Cortex of kidney (tissue), 1 donor: ENCODE results near the gene PSAP.
"Not testable (repeated sequence)": the region's sequence is repeated elsewhere in the genome, so short reads cannot be mapped to it uniquely, and the experiment has no call there.

Experiments used
- DNase-seq: peaks from one replicate; lab custom pipeline; 2025; lab: John Stamatoyannopoulos, UW

PSAP gene

GRCh38 chr10:71850743-71851464 lies at the start of gene PSAP:
Gene PSAP, minus strand, starts transcription at chr10:71851251. Its CDS starts 30 bp downstream, at chr10:71851221.
- peak; percentile 37 for DNase-seq

DNA sequence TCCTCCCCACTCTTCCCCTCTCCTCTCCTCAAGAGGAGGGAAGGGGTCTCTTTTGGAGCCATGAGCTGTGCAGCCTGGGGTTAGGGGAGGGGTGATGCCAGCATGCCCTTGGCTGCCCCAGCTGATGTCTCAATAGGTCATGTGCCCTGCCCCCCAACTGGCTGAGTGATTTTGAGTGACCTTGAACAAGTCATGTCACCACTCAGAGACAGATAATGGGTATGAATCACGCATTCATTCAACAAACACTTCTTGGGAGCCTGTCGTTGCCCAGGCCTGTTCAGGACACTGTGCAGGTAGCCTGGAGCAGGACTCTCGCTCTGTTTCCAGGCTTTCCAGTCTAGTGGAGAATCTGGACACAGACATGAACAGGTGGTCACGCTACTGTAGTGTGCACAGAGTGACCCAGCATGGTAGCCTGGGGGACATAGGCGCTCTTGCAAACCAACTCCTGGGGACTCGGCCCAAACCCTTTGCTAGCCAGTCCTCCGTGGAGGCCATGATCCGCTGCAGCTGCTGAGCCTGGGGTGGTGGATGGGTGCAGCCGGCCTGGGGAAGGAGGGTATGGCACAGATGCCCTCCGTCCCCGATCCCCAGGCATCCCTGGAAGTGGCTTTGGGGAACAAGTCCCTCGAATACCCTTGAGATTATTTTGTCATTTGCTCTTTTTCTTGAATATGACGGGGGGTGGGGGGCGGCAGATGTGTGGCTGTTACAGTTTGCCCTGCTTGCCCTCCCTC lies 49.6 kb upstream of the PSAP start:
- DNase-seq = no peak

DNA sequence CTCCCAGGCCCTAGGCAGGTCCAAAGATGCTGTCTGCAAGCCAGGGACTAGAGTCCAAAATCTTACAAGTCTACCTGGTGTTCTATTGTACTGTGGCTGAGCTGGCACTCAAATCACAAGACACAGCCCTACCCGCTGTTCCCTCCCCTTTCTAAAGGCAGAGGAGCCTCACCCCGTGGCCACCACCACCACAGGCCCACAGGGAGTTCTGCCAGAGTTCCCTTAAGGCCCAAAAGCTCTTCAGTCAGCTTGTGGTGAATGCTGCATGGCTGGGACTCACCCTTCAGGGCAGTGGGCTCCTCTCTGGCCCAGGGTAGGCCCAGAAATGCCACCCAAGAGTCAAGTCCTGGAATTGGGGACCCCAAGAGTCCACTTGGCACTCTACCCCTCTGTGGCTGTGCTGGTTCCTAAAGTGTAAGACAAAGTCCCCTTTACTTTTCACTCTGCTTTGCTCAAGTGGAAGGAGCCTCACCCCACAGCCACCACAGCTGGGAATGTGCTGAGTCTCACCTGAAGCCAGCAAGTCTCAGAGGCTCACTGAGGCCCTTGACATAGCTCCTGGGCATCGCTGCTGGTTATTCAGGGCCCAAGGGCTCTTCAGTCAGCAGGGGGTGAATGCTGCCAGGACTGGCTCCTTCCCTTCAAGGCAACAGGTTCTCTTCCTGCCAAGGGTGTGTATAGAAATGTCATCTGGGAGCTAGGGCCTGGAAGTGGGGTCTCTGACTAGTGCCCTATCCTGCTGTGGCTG lies 48.8 kb upstream of the PSAP start:
- DNase-seq = no peak

GRCh38 chr10:71898346-71898745 lies 47.3 kb upstream of the PSAP start:
- not testable (repeated sequence) for DNase-seq

GRCh38 chr10:71893920-71894319 lies 42.9 kb upstream of the PSAP start:
- DNase-seq = no peak

DNA sequence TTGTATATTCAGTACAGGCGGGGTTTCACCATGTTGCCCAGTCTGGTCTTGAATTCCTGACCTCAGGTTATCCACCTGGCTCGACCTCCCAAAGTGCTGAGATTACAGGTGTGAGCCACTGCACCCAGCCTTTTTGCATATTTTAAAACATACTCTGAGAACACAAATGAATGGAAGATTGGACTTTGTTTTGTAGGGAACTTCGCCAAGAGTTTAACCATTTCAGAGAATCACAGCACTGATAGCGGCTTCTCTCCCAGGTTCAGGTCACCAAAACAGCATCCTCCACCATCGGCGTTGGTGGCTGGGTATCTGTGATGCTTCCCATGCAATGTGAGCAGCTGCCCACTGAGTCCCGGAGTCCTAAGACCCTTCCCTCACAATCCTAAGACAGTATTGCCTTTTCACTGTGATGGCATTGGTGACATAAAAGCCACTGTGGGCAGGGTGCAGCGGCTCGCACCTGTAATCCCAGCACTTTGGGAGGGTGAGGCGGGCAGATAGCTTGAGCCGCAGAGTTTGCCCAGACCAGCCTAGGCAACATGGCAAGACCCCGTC lies 42.3 kb upstream of the PSAP start:
- no peak for DNase-seq

DNA sequence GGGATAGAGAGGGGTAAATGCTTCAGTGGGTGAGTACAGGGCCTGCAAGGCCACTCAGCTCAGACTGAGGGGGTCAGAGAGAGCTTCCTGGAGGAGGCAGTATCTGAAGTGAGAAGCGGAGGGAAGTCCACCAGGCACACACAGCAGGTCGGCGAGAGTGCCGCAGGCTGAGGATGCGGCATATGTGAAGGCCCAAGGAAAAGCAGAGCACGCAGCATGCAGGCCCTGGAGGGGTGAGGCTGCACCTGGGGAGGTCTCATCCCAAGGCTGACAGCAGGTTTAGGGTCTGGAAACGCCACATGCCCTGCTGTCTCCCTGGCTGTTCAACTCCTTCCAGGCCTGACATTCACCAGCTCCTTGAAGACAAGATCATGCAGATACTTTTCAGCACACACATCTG lies 40.4 kb upstream of the PSAP start:
- no peak for DNase-seq

GRCh38 chr10:71889388-71889987 lies 38.4 kb upstream of the PSAP start:
- no peak for DNase-seq

- DNase-seq = no peak
Measured at GRCh38 chr10:71888623-71889387, 37.8 kb upstream of the PSAP start.

GRCh38 chr10:71888248-71888622 lies 37.2 kb upstream of the PSAP start:
- no peak for DNase-seq

GRCh38 chr10:71887743-71888142 lies 36.7 kb upstream of the PSAP start:
- no peak for DNase-seq

DNA sequence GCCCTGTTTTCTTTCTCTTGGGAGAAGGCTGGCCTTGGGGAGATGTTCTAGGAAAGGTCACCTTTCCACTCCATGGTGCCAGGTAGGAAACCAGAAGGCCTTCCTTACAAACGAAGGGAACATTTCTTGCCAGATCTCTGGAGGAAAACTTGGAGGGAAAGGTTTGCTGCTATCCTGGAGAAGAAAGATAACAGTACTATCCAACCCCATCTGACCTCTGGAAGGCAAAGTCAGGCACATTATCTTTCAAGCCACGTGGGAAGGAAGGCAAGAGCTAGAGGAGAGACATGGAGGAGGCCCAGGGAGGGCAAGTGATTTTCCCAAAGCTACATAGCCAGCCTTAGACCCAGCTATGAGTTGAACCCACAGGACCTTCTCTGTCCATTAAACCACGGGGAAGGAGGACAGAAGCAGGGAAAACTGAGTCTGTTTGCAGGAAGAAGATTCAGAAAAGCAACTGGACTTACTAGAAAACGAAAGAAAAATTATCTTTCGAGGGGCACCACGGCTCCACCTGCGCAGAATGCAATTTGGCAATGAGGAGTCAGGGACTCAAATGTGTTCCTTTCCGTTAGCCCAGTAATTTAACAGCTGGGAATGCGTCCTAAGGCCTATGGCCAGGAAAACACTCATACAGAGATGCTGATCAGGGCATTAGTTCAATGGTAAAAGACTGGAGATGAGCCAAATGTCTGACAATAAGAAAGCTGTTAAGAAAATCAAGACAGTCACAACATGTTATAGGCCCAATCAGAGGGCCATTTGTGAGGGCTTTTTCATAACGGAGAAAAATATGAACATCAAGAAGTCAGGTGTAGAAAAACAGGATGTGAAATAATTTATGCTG lies 32.0 kb upstream of the PSAP start:
- DNase-seq = no peak

DNA sequence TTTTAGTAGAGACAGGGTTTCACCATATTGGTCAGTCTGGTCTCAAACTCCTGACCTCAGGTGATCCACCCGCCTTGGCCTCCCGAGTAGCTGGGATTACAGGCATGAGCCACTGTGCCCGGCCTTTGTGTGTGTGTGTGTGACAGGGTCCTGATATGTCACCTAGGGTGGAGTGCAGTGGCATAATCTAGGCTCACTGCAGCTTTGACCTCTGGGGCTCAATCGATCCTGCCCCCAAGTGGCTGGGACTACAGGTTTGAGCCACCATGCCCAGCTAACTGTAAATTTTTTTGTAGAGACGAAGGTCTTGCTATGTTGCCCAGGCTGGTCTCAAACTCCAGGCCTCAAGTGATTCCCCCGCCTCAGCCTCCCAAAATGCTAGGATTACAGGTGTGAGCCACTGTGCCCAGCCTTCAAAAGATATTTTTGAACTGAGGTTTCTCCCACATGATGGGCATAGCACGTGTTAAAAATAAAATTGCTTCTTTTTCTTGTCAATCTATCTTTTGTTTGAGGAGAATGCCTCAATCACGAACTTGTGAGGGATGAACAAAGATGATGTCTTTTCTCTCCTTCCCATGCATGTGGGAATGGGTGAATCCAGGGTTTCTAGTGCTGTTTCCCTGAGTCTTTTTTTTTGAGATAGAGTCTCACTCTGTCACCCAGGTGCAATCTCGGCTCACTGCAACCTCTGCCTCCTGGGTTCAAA lies 30.8 kb upstream of the PSAP start:
- DNase-seq = no peak

DNA sequence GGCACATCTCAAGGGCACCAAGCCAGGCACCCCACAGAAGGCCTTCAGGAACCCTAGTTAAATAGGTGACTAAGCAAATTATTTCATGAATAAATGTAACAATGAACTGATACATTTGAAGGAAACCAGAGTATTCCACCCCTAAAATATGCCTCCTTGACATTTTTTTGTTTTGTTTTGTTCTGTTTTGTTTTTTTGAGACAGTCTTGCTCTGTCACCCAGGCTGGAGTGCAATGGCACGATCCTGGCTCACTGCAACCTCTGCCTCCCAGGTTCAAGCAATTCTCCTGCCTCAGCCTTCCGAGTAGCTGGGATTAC lies 30.2 kb upstream of the PSAP start:
- not testable (repeated sequence) for DNase-seq

- no peak for DNase-seq
Measured at GRCh38 chr10:71880425-71881306, 29.6 kb upstream of the PSAP start.

- no peak for DNase-seq
Measured at GRCh38 chr10:71878327-71879034, 27.4 kb upstream of the PSAP start.

- DNase-seq = no peak
Measured at GRCh38 chr10:71877821-71878220, 26.8 kb upstream of the PSAP start.

GRCh38 chr10:71874680-71875354 lies 23.8 kb upstream of the PSAP start:
- not testable (repeated sequence) for DNase-seq
